ENCODE measurements around the gene RAD21L1.

RAD21L1 gene

DNA sequence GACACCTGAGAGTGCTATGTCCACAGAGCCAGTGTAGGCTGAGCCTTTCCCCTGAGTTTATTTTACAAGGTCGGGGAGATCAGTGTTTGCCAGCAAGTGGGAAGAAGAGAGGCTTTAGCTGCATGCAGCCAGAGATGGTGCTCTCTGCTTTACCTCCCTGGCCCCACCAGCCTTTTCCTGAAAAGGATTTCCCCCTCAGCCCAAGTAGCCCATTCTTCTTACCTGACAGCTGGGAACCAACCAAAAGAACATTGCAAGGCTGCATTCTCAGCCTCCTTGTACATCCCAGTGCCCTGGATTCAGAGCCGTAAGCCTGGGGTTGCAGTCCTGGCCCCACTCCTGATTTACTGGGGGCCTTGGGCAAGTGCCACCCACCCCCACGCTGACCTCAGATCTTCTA, 57.1 kb downstream of the RAD21L1 start:
- no peak for DNase-seq (ENCODE audit: low read depth, low spot score)
- Histone ChIP-seq H3K27me3 (ENCODE audit: insufficient read depth, insufficient read length) (no peaks in the 10 kb centered on the region), H3K36me3 (ENCODE audit: insufficient read depth, insufficient read length, low read length) (no peaks in the 10 kb centered on the region), H3K9ac (ENCODE audit: insufficient read length, low read depth) (no peak overlapping the region), H3K9me3 (ENCODE audit: insufficient read depth, low read length) (no peaks in the 10 kb centered on the region), H3K4me3 (ENCODE audit: insufficient read length, low read depth) (no peak overlapping the region), H3K4me1 (ENCODE audit: insufficient read depth, insufficient read length) (peaks cover 2% of the 10 kb centered on the region)
- TF ChIP-seq SUZ12 (IDR thresholded peaks at IDR 0.05; ENCODE audit: extremely low read depth, insufficient read depth, insufficient read length) (no peak), ZNF274 (IDR thresholded peaks at IDR 0.05; ENCODE audit: low read depth, low read length) (no peak), YY1 (IDR thresholded peaks at IDR 0.05; ENCODE audit: insufficient read depth, insufficient read length) (no peak)

DNA sequence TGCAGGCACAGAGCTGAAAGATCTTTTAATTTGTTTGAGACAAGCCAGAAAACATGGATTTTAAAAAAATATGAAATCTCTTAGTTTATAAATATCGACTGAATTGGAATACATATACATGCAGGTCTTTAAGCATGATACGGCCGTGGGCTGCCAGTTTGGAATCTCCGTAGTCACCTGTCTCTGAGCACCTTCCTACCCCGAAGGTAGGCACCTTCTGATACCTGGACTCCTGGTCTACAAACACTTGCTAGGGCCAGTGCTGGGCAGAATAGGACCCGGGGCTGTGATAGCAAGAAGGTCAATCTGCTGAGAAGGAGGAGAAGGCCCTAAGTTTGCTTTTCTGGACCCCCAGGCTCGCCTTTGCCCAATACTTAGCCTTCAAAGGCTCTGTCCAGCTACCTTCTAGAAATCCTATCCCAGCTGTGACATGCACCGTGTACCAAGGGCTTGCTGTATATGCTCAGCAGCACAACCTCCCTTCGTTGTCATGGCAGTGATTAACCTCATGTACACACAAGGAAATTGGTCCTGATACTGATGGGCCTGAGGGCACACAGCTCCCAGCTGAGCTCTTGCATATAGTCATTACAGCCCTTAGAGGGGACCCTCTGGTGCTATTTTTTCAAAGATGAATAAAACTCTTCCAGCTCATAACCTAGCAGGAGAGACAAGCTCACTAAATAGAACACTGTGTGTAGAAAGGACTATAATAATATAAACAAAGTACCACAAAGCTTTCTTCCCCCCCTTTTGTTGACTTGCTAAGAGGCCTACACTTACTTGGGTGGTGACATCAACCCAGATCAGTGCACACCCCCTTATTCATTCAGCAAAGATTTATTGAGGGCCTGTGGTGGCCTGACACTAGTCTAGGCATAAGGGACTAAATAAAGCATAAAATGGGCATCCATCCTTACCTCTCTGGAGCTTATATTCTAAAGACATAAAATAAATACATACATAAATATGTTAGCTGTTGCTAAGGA, 58.0 kb downstream of the RAD21L1 start:
- Histone ChIP-seq H3K4me3 (ENCODE audit: insufficient read length, low read depth) (no peak overlapping the region), H3K9ac (ENCODE audit: insufficient read length, low read depth) (no peak overlapping the region), H3K36me3 (ENCODE audit: insufficient read depth, insufficient read length, low read length) (no peaks in the 10 kb centered on the region), H3K9me3 (ENCODE audit: insufficient read depth, low read length) (no peaks in the 10 kb centered on the region), H3K4me1 (ENCODE audit: insufficient read depth, insufficient read length) (peaks cover 2% of the 10 kb centered on the region), H3K27me3 (ENCODE audit: insufficient read depth, insufficient read length) (no peaks in the 10 kb centered on the region)
- TF ChIP-seq ZNF274 (IDR thresholded peaks at IDR 0.05; ENCODE audit: low read depth, low read length) (no peak), SUZ12 (IDR thresholded peaks at IDR 0.05; ENCODE audit: extremely low read depth, insufficient read depth, insufficient read length) (no peak), YY1 (IDR thresholded peaks at IDR 0.05; ENCODE audit: insufficient read depth, insufficient read length) (no peak)
- no peak for DNase-seq (ENCODE audit: low read depth, low spot score)

GRCh38 chr20:1286267-1287024, 60.6 kb downstream of the RAD21L1 start:
- Histone ChIP-seq H3K27me3 (ENCODE audit: insufficient read depth, insufficient read length) (no peaks in the 10 kb centered on the region), H3K4me1 (ENCODE audit: insufficient read depth, insufficient read length) (peaks cover 2% of the 10 kb centered on the region), H3K9ac (ENCODE audit: insufficient read length, low read depth) (no peak overlapping the region), H3K9me3 (ENCODE audit: insufficient read depth, low read length) (no peaks in the 10 kb centered on the region), H3K36me3 (ENCODE audit: insufficient read depth, insufficient read length, low read length) (no peaks in the 10 kb centered on the region), H3K4me3 (ENCODE audit: insufficient read length, low read depth) (no peak overlapping the region)
- TF ChIP-seq SUZ12 (IDR thresholded peaks at IDR 0.05; ENCODE audit: extremely low read depth, insufficient read depth, insufficient read length) = no peak
- no peak for TF ChIP-seq YY1 (IDR thresholded peaks at IDR 0.05; ENCODE audit: insufficient read depth, insufficient read length)
- TF ChIP-seq ZNF274 (IDR thresholded peaks at IDR 0.05; ENCODE audit: low read depth, low read length) = no peak
- DNase-seq (ENCODE audit: low read depth, low spot score) = no peak

DNA sequence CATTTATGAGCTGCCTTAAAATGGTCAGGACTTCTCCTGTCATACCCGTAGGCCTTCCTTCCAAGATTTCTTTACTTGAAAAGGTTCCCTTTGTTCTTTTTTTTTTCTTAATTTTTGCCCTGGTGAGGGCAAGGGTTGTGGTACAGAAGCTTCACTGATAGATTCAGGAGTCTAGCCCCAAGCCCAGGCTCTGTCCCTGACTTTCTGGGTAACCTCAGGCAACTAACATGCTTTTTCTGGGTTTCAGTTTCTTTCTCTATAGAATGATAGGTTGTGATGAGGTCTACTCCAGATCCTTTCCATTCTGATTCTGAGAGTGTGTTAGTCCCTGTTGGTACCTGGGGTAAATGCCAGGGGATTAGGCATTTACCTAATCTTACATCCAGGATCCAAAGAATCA, 61.5 kb downstream of the RAD21L1 start:
- TF ChIP-seq SUZ12 (IDR thresholded peaks at IDR 0.05; ENCODE audit: extremely low read depth, insufficient read depth, insufficient read length) (no peak), ZNF274 (IDR thresholded peaks at IDR 0.05; ENCODE audit: low read depth, low read length) (no peak), YY1 (IDR thresholded peaks at IDR 0.05; ENCODE audit: insufficient read depth, insufficient read length) (no peak)
- no peaks in the 10 kb centered on the region for H3K36me3 ChIP-seq (ENCODE audit: insufficient read depth, insufficient read length, low read length)
- H3K9me3 ChIP-seq (ENCODE audit: insufficient read depth, low read length) = no peaks in the 10 kb centered on the region
- no peaks in the 10 kb centered on the region for H3K27me3 ChIP-seq (ENCODE audit: insufficient read depth, insufficient read length)
- no peak for DNase-seq (ENCODE audit: low read depth, low spot score)
- H3K4me1 ChIP-seq (ENCODE audit: insufficient read depth, insufficient read length) = peaks cover 2% of the 10 kb centered on the region
- H3K9ac ChIP-seq (ENCODE audit: insufficient read length, low read depth) = no peak overlapping the region
- no peak overlapping the region for H3K4me3 ChIP-seq (ENCODE audit: insufficient read length, low read depth)

GRCh38 chr20:1287787-1288569, 62.1 kb downstream of the RAD21L1 start:
- Histone ChIP-seq H3K36me3 (ENCODE audit: insufficient read depth, insufficient read length, low read length) (no peaks in the 10 kb centered on the region), H3K4me1 (ENCODE audit: insufficient read depth, insufficient read length) (peaks cover 2% of the 10 kb centered on the region), H3K9ac (ENCODE audit: insufficient read length, low read depth) (no peak overlapping the region), H3K9me3 (ENCODE audit: insufficient read depth, low read length) (no peaks in the 10 kb centered on the region), H3K4me3 (ENCODE audit: insufficient read length, low read depth) (no peak overlapping the region), H3K27me3 (ENCODE audit: insufficient read depth, insufficient read length) (no peaks in the 10 kb centered on the region)
- DNase-seq (ENCODE audit: low read depth, low spot score) = no peak
- no peak for TF ChIP-seq SUZ12 (IDR thresholded peaks at IDR 0.05; ENCODE audit: extremely low read depth, insufficient read depth, insufficient read length)

GRCh38 chr20:1291191-1291741, 65.4 kb downstream of the RAD21L1 start:
- Histone ChIP-seq H3K9ac (ENCODE audit: insufficient read length, low read depth) (no peak overlapping the region), H3K9me3 (ENCODE audit: insufficient read depth, low read length) (no peaks in the 10 kb centered on the region), H3K4me3 (ENCODE audit: insufficient read length, low read depth) (no peak overlapping the region), H3K36me3 (ENCODE audit: insufficient read depth, insufficient read length, low read length) (no peaks in the 10 kb centered on the region), H3K27me3 (ENCODE audit: insufficient read depth, insufficient read length) (no peaks in the 10 kb centered on the region), H3K4me1 (ENCODE audit: insufficient read depth, insufficient read length) (no peaks in the 10 kb centered on the region)
- DNase-seq (ENCODE audit: low read depth, low spot score) = no peak
- TF ChIP-seq ZNF274 (IDR thresholded peaks at IDR 0.05; ENCODE audit: low read depth, low read length) (no peak), SUZ12 (IDR thresholded peaks at IDR 0.05; ENCODE audit: extremely low read depth, insufficient read depth, insufficient read length) (no peak), YY1 (IDR thresholded peaks at IDR 0.05; ENCODE audit: insufficient read depth, insufficient read length) (no peak)

Data from NT2/D1 (cell line).